ENCODE measurements around the gene ORC2.

The ORC2 gene

GRCh38 chr2:200863782-200864175, 99.7 kb downstream of the ORC2 start:
- H3K4me1 ChIP-seq = peaks cover 24% of the 10 kb centered on the region
- H4K20me1 ChIP-seq = peaks cover 49% of the 10 kb centered on the region
- H3K9me3 ChIP-seq = no peaks in the 10 kb centered on the region
- H3K36me3 ChIP-seq = peaks cover 22% of the 10 kb centered on the region
- H3K4me2 ChIP-seq = peak overlapping the region; percentile 87
- TF ChIP-seq Cebpa-rat (IDR thresholded peaks at IDR 0.05) = no peak
- peak overlapping the region; percentile 100 for H3K9ac ChIP-seq
- H3K27ac ChIP-seq = peak overlapping the region; percentile 100
- H3K4me3 ChIP-seq = peak overlapping the region; percentile 96
- no peaks in the 10 kb centered on the region for H3K27me3 ChIP-seq

GRCh38 chr2:200862532-200863000, 100.9 kb downstream of the ORC2 start:
- H3K4me1 ChIP-seq = peaks cover 24% of the 10 kb centered on the region
- peak overlapping the region; percentile 100 for H3K9ac ChIP-seq
- no peaks in the 10 kb centered on the region for H3K9me3 ChIP-seq
- H3K4me3 ChIP-seq = peak overlapping the region; percentile 96
- peak overlapping the region; percentile 100 for H3K27ac ChIP-seq
- H4K20me1 ChIP-seq = peaks cover 61% of the 10 kb centered on the region
- peaks cover 34% of the 10 kb centered on the region for H3K36me3 ChIP-seq
- no peak for TF ChIP-seq Cebpa-rat (IDR thresholded peaks at IDR 0.05)
- H3K4me2 ChIP-seq = peak overlapping the region; percentile 87
- no peaks in the 10 kb centered on the region for H3K27me3 ChIP-seq

- Histone ChIP-seq H3K9me3 (no peaks in the 10 kb centered on the region), H3K9ac (peak overlapping the region; percentile 100), H3K27ac (peak overlapping the region; percentile 100; the same call in 1 of the 2 replicates), H3K27me3 (no peaks in the 10 kb centered on the region), H4K20me1 (peaks cover 70% of the 10 kb centered on the region), H3K4me2 (peak overlapping the region; percentile 87), H3K4me3 (peak overlapping the region; percentile 96), H3K36me3 (peaks cover 43% of the 10 kb centered on the region), H3K4me1 (peaks cover 24% of the 10 kb centered on the region)
- TF ChIP-seq Cebpa-rat (IDR thresholded peaks at IDR 0.05) = no peak
These were observed 101.8 kb downstream of the ORC2 start for GRCh38 chr2:200861617-200862155.

GRCh38 chr2:200860092-200860795, 103.2 kb downstream of the ORC2 start:
- Histone ChIP-seq H3K36me3 (peaks cover 58% of the 10 kb centered on the region), H3K4me2 (peak overlapping the region; percentile 87), H3K27ac (no peak overlapping the region), H3K9me3 (no peaks in the 10 kb centered on the region), H3K9ac (0 out of 2 replicates have a peak overlapping the region, but pooled peaks have one; percentile 100), H3K27me3 (no peaks in the 10 kb centered on the region), H3K4me3 (peak overlapping the region; percentile 96), H4K20me1 (peaks cover 85% of the 10 kb centered on the region), H3K4me1 (peaks cover 23% of the 10 kb centered on the region)
- TF ChIP-seq Cebpa-rat (IDR thresholded peaks at IDR 0.05) = no peak
